Activated T-helper 9 cell treated with anti-CD3 and anti-CD28 coated beads, Interleukin-2, amount 50 U/mL, for 16 hours (primary cell): ENCODE measurements around the gene RAP1GAP2.
"Not testable (repeated sequence)": the region's sequence is repeated elsewhere in the genome, so short reads cannot be mapped to it uniquely, and the experiment has no call there.

Experiments
- DNase-seq: peaks from one replicate; pipeline ENCODE4 v3.0.0-alpha.2; 2020; ENCODE audit warnings: low read depth

The RAP1GAP2 gene

DNA sequence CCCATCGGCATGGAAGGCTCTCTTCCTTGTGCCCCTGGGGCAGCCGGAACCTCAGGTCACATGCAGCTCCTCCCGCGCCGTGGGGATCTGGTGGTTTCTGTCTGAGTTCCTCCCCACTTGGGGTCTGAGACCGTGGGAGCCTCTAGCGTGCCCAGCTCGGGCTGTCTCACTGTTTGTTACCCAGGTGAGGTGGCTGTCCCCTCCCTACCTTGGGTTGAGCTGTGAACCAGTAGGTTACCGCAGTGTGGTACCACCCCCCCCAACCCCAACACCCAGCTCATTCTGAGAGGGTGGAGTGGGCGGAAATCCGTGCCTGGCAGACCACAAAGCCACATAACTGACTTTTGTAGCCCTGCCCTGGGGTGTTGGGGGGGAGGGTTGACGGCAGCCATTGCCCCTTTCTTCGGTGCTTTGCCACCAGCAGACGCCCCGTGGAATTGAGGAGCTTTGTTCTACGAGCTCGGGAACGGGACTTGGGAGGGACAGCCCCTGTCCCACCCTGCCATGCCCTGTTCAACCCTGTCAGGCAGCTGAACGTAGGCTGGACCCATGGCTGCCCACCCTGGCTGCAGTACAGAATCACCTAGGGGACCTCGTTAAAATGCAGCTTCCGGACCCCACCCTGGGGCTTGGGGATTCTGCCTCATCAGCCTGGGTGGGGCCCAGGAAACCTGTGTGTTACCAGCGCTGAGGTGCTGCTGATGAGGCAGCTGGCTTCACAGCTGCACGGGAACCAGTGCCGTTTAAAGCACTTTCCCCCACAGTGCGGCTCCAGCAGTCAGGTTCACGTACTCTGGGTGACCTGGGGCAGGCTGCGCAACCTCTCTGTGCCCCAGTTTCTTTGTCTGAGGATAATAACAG is 18.5 kb downstream of the RAP1GAP2 start:
- DNase-seq = peak; percentile 85

DNA sequence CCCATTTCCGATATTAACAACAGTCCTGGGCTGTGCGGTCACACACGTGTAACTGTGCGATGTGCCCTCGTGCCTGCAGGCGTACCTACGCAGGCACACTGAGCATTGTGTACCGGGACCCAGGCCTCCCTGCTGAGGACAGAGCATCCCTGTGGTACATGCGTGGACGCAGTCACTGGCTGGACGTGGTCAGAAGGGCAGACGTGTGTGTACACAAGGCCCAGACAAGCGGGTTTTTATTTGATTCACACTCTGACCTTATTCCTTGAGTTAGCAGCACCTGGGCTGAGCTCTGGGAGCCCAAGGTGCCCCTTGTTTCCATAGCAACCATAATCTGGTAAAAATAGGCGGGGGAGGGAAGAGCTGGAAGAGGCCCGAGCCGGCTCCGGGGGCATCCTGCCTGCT is 19.5 kb downstream of the RAP1GAP2 start:
- DNase-seq = no peak

DNA sequence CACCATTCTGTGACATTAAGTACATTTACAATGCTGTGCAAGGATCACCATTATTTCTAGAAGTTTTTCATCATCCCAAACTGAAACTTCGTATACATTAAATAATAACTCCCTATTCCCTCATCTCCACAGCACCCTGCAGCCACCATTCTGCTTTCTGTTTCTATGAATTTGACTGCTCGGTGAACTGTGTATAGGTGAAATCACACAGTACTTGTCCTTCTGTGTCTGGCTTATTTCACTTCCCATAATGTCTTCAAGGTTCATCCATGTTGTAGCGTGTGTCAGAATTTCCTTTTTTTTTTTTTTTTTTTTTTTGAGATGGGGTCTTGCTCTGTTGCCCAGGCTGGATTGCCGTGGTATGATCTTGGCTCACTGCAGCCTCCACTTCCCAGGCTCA is 20.4 kb downstream of the RAP1GAP2 start:
- DNase-seq = no peak

DNA sequence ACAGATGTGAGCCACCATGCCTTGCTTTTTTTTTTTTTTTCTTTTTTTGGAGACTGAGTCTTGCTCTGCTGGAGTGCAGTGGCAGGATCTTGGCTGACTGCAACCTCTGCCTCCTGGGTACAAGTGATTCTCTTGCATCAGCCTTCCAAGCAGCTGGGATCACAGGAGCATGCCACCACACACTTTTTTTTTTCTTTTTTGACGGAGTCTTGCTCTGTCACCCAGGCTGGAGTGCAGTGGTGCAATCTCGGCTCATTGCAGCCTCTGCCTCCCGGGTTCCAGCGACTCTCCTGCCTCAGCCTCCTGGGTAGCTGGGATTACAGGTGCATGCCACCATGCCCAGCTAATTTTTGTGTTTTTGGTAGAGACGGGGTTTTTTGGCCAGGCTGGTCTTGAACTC is 23.1 kb downstream of the RAP1GAP2 start:
- not testable (repeated sequence) for DNase-seq

DNA sequence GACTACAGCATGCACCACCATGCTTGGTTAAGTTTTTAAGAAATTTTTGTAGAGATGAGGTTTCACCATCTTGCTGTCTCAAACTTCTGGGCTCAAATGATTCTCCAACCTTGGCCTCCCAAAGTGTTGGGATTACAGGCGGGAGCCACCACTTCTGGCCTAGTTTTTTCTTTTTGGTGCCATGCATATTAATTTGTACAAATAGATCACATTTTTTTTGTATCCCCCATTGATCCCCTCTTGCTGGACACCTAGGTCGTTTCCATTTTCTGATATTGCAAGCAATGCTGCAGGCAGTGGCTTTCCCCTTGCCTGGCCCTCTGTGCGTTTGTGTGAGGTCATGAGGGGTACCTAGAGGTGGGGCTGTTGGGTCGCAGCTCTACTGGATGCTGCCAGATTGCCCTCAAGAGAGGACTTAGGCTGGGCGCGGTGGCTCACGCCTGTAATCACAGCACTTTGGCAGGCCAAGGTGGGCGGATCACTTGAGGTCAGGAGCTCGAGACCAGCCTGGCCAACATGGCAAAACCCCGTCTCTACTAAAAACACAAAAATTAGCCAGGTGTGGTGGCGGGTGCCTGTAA is 23.8 kb downstream of the RAP1GAP2 start:
- DNase-seq = no peak

DNA sequence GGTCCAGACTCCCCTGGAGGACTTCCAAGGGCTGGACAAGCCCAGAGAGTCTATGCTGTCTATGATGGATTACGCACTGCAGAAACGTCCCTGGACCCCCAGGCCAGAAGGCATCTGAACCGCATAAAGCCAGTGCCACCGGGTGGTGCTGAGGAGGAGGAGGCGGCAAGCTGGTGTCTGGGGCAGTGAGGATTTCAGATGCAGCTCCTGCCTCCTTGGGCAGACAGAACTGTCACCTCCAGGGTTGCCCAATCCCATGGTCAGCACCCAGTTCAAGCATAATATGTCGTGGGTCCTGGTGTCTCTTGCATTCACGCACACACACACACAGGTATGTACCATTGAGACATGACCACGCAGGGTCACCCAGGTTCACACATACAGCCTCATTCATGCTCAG is 25.6 kb downstream of the RAP1GAP2 start:
- no peak for DNase-seq

DNA sequence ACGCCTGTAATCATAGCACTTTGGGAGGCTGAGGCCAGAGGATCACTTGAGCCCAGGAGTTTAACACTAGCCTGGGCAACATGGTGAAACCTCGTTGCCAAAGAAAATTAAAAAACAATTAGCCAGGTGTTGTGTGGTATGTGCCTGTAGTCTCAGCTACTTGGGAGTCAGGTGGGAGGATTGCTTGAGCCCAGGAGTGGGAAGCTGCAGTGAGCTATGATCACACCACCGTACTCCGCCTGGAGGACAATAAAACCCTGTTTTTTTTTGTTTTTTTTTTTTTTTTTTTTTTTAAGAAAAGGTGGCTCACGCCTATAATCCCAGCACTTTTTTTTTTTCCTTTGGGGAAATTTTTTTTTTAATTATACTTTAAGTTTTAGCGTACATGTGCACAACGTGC is 26.1 kb downstream of the RAP1GAP2 start:
- DNase-seq = no peak

DNA sequence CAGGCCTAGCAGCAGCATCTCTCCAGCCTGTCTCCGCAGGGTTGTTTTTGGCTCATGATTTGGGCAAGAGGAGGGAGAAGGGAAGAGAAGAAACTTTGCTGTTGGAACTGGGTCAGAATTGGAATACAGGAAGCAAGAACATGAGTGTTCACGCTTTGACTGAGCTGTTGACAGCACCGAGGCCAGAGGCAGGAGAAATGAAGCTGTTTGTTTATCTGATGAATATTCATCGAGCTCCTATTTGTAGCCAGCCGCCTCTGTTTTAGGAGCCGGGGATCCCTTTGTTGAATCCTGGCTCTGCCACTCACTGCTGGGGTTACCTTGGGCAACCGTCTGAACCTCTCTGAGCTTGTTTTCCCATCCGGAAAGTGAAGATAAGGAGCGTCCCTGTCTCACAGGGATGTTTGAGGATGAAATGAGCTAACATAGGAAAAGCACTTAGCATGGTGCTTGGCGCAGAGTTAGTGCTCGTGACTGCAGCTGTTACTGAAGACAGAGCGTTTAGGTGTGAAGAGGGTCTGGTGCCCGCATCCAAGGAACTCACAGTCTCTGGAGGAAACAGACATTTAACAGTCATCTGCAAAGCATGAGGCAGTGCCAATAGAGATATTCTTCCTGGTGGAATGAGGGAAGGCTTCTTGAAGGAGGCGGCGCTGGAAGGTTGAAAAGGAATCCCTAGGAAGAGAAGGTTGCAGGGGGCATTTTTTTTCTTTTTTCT is 29.2 kb downstream of the RAP1GAP2 start:
- DNase-seq = no peak

DNA sequence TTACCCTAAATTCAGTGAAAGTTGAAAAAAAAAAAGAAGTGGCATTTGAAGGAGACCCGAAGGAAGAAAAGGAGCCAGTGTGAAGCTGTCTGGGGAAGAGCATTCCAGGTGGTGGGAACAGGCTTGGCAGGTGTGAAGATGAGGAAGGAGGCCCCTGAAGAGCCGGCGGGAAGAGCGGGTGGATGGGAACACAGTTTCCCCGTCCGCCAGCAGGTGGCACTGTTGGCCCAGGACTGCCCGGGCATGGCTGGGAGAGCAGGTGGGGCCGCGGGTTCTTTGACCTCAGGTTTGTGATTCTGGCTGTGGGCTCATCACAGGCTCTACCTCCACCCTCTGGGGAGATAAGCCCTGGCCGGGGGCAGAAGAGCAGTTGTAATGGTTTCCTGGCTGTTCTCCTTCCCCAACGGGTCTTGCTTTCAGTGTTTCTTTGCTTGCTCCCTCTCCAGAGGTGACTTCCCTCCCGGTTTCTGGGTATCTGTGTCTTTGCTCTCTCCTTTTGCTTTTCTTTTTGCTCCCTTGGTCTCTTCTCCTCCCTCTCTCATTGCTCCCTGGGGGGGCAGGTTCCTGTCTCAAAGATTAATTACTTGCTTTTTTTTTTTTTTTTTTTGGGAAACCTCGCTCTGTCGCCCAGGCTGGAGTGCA is 32.3 kb downstream of the RAP1GAP2 start:
- DNase-seq = peak; percentile 70

DNA sequence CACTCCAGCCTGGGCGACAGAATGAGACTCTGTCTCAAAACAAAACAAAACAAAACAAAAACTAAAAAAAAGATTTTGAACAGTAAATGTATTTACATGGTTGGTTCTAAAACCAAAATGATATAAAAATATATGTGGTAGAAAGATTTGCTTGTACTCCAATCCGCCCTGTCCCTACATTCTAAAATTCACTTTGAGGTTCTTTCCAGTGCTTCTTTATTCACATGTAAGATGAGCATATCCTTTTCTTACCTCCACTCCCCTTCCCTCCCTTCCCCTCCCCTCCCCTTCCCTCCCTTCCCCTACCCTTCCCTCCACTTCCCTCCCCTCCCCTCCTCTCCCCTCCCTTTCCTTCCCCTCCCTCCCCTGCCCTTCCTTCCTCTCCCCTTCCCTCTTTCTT is 34.4 kb downstream of the RAP1GAP2 start:
- DNase-seq = no peak

DNA sequence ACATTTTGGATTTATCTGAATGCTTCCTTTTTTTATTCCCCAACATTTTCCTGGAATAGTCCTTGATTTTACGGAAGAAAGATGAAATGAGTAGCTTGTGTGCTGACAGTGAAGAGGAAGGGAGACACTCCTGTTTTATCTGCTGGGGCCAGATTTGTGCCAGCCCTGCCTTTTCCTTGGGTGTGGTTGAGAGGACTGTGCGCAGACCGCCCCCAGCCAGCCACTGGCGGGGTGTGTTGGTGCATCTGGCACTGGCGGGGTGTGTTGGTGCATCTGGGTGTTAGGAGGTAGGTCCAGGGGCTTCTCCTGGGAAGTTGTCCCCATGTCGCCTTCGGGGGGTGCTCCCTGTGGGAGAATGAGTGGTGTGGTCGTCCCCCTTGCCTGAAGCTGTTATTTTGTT is 39.5 kb downstream of the RAP1GAP2 start:
- DNase-seq = no peak

DNA sequence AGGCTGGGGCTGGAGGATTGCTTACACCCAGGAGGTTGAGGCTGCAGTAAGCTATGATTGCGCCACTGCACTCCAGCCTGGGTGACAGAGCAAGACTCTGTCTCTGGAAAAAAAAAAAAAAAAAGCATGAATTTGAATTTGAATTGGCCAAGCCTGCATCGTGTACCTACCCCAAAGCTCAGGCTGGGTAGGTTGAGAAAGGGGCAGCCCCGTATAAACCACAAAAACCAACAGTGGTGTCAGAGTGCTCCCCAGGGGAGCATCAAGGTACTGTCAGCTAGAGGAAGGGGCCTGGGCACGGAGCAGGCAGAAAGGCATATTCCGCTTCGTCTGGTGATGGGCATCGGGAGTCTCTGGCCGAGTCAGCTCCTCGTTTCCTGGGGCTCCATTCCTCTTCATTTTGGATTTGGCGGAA is 40.9 kb downstream of the RAP1GAP2 start:
- peak; percentile 19 for DNase-seq

DNA sequence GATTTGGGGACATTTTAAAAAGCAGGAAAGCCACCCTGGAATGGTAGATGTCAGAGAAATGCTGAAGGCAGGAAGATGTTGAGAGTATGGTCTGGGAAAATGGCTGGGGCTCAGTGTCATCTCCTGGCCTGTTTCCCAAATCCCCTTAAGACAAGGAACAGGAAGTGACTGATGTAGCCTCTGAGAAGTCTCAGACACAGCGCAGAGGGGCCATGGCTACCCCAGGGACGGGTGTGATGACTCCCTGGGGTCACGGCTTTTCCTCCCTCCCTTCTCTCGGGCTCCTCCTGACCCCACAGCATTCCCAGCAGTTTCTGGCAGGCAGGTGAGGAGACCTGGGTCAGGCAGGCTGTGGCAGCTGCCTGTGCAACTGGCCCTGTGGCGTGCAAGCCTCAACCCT is 45.4 kb downstream of the RAP1GAP2 start:
- DNase-seq = no peak

DNA sequence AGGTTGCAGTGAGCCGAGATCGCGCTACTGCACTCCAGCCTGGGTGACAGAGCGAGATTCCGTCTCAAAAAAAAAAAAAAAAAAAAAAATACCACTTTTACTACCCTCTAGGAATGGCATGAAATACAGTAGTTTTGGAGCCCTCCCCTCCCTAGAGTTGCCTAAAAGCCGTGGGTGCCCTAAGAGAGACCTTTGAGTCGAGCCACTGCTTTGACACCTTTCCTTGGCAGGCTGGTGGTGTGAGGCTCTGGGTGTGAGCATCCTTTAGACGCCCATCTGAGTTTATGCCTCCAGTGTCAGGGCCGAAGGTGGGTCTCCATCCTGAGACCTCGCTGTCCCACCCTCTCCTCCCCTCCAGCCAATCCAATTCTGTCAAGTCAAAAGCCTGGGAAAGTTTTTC is 46.2 kb downstream of the RAP1GAP2 start:
- DNase-seq = no peak

DNA sequence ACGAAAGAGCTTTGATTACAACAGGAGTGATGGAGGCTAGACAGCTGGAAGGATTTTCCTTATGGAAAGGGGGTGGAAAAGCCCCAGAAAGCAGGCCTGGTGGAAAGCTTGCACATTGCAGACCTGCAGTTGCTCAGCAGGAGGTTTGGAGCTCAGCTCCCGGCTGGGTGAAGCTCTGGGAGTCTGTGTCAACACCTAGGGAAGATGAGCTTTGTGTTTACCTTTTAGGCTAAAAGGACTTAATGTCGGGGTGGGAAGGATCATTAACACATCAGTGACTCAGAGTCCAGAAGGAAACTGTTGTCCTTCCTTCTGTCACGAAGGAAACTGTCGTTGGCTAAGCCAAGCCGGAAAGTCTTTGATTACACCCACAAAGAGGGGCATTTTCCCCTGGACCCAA is 48.2 kb downstream of the RAP1GAP2 start:
- DNase-seq = no peak

DNA sequence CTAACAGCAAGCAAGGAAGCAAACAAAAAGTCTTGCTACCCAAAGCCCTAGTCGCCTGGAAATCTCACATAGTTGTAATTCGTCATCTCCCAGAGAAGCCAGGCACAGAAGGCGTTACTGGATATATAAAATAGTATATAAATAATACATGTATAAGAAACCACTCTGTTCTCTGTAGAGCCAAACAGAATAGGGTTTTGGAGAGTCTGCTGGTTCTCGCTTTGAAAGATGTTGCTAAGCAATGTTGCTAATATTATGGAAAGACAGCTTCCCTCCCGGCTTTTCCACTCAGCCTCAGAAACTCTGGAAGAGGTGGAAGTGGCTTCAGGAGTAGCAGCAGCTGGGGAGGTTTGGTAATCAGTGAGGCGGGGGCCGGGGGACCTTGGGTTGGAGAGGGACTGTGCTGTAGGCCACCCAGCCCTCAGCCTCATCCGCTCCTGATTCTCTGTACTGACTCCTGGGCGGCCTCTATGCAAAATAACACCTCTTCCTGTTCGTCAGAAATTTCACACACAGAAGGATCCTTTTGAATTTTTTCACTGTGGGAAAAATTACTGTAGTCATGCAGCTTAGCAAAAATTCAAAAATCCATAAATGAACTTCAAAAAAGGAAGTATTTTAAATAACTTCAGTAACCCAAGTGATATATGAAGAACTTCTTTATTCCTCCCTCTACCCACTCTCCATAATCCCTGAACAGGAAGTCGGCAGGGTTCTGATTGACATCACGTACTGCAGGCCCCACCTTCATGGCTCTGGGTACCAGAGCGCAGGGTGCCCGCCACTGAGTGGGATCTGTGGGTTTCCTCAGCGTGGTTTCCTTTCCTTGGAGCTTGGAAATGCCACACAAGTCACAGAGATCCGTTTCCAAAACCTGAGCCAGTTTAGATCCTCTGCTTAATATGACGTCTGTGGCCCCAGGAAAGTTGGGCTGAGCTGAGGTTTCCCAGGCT is 51.4 kb downstream of the RAP1GAP2 start:
- DNase-seq = no peak

DNA sequence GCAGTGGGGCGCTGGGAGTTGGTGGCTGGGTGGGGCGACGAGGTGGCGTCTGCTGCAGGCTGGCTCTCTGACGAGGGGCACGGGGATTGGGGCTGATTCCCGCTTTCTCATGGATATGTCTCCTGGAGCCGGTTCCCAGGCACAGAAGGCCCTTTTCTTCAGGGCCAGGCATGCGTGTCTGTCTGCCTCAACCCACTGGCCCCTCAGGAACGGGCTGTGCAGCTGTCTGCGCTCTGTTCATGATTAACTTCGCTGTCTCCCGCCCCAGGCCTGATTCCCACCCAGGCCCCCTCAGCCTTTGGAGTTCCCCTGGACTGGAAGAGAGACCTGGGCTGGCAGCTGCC is 53.1 kb downstream of the RAP1GAP2 start:
- DNase-seq = no peak

DNA sequence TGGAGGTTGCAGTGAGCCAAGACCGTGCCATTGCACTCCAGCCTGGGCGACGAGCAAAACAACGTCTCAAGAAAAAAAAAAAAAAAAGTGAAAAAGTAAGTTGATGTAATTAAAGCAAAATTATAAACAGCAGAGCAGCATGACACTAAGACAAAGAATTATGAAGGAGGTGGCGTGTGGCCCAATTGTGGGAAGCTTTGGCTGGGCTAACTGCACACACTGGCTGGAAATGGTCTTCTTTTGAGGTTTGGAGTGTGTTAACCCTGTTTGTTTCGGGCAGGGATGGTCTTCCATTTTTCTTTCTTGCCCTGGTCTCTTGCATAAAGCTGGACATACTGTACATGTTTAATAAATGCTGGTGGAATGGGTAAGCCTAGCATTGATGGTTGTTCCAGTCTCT is 54.8 kb downstream of the RAP1GAP2 start:
- no peak for DNase-seq

DNA sequence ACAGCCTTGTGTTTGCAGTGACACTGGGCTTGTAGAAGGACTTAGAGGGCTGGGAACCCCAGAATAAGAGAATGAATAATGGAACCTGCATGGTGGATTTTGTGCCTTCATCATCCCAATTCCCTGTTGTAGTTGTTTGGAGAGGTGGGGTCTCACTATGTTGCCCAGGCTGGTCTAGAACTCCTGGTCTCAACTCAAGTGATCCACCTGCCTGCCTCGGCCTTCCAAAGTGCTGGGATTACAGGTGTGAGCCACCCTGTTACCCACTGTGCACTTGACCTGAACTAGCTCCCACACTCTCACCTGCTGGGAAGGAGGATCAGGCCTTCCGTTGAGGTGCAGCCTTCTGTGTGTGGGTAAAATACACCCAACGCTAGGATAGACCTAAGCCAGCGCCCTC is 55.4 kb downstream of the RAP1GAP2 start:
- DNase-seq = no peak

DNA sequence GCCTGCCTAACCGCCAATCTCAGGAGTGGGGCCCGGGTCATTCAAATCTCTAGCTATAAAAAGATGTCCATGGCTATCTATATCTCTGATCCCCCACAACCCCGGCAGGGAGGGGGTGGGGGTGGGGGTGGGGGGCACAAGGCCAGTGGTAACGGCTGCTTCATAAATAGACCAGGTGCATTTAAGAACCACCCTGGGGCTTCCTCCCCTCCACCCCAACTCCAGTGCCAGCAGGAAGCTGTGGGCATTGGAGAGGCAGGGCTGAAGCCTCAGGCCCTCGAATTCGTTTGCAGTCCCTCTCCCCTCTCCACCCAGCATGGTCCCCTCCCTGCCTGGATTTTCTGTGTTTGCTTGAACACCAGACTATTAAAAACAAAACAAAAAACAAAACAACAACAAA is 56.0 kb downstream of the RAP1GAP2 start:
- DNase-seq = no peak

DNA sequence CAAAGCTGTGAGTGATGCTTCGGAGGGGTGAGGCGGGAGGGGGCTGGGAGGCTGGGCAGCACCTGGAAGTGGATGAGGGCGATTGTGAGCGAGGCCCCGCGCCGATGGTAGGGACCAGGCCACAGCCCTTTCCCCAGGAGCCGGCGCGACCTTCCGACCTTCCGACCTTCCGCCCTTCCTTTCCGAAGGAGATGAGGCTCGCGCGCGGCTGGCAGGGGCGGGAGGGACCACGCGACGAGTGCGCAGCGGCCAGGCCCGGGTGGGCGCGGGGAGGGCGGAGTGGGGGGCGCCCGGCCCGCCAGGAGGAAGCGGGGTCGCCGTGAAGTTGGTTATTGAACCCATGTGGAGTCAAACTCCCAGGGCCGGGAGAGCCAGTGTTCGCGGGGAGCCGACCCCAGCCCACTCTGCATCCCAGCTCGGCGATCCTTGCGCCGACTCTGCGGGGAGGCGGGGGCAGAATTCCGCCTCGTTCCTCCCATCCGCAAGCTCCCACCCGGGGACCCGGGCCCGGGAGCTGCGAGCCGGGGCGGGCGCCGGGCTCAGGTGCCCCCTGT is 56.6 kb downstream of the RAP1GAP2 start:
- DNase-seq = no peak
